Heart right ventricle (tissue), 16 donors: ENCODE measurements around the gene CEP170. TPM values are rescaled to one million over a fixed set of nuclear protein-coding genes. Genes with fewer than 3 reads are reported as not detected.
A peak's percentile ranks its signal among the peaks of the same experiment; 100 is the strongest.
"Not testable (repeated sequence)": the region's sequence is repeated elsewhere in the genome, so short reads cannot be mapped to it uniquely, and the experiment has no call there.

Source experiments
- ATAC-seq, 8 donors: fragments of 200-7000 bp; cut with Tn5 transposase; one replicate each; pipeline ENCODE4 v1.9.1; 2020; ENCODE audit warnings: mild to moderate bottlenecking in 8 of 8, moderate library complexity in 8 of 8, moderate number of reproducible peaks in 1 of 8
- DNase-seq, 2 donors: peaks; one replicate each; pipeline ENCODE4 v3.0.0-alpha.2; 2020
- H3K27ac ChIP-seq, 10 donors: fragments of 200-600 bp; sonication (generic) in 2 of 10; one replicate each; pipeline versions ENCODE4 v1.5.0 to v1.8.0; 2020 to 2022; ENCODE audit warnings: mild to moderate bottlenecking in 3 of 10
- H3K27me3 ChIP-seq, 7 donors: fragments of 200-600 bp; one replicate each; pipeline ENCODE4 v1.8.0; 2021 to 2022; ENCODE audit warnings: mild to moderate bottlenecking in 2 of 7
- H3K36me3 ChIP-seq, 9 donors: fragments of 200-600 bp; sonication (generic) in 1 of 9; one replicate each; pipeline versions ENCODE4 v1.5.0 to v1.8.0; 2020 to 2022; ENCODE audit warnings: mild to moderate bottlenecking in 2 of 9
- H3K4me1 ChIP-seq, 9 donors: fragments of 200-600 bp; sonication (generic) in 1 of 9; one replicate each; pipeline versions ENCODE4 v1.5.0 to v1.8.0; 2020 to 2022; ENCODE audit warnings: mild to moderate bottlenecking in 4 of 9
- H3K4me3 ChIP-seq, 10 donors: fragments of 200-600 bp; sonication (generic) in 2 of 10; one replicate each; pipeline versions ENCODE4 v1.5.0 to v1.8.0; 2020 to 2022; ENCODE audit warnings: mild to moderate bottlenecking in 7 of 10, moderate library complexity in 2 of 10
- H3K9me3 ChIP-seq, 11 donors: fragments of 200-600 bp in 10 of 11; sonication (generic) in 2 of 11; one replicate each; pipeline versions ENCODE4 v1.5.0 to v1.8.0; 2013 to 2022; ENCODE audit warnings: mild to moderate bottlenecking in 2 of 11, control low read depth in 1 of 11, moderate library complexity in 1 of 11
- WGBS, 2 donors: extraction: QIAGEN DNeasy Blood & Tissue Kit; methylation state at CpG; one replicate each; pipeline ENCODE4 v1.1.7; 2013; ENCODE audit warnings: inconsistent platforms in 1 of 2; 5-methylcytosine and 5-hydroxymethylcytosine counted together
- intact Hi-C, 10 donors: fragments of 100-400 bp; cut with DNase I; formaldehyde crosslinking; loops; one replicate each; pipeline versions ENCODE4 v1.11.1 to v1.14.2; 2022
- polyA plus RNA-seq, 2 donors: library from polyadenylated mRNA; stranded (reverse); fragments of 200-250 nt; gene quantifications; one replicate each; pipeline ENCODE4 v1.2.3, GENCODE V29; 2013
- total RNA-seq, 10 donors: library from RNA; stranded (reverse); fragmentation: NEBNext Ultra II Directional in 3 of 10; extraction: Animal tissue kit (Norgen Biotek cat#: 25700) in 3 of 10; gene quantifications; one replicate each; pipeline versions ENCODE4 v1.2.1 to v1.2.4, GENCODE V29; 2021 to 2023
- donor health status: Arrhythmogenic right ventricular cardiomyopathy.
- donor health status: ischemic (EF 13 %, LVEDD 7.1; RV severe dilation, severe dysfunction).
- donor health status: healthy with polysubstance abuse.
- donor health status: DM: no; HTN: yes; CAD: no.
- donor health status: DM: no; HTN: no; CAD: no.
- donor health status: ischemic (EF 25% LVEDD 6.9; RV normal size, moderate dysfunction).
- donor health status: ischemic (EF 25% LVEDD 5.7; RV mildly dilated, moderate dysfunction).
- donor health status: healthy.
- donor health status: DM: yes; HTN: yes; CAD: no.
- donor health status: Ischemic cardiomyopathy.
- donor health status: ischemic (EF 35%, LVEDD 5.7; RV mildly dilated, moderate dysfunction).
- donor health status: nonischemic (EF 11% LVEDD 7.7; RV severe dilation, severe dysfunction).
- donor health status: DM: yes; HTN: yes; CAD: no.
- donor health status: PGD.
- donor health status: ischemic (EF 29% LVEDD 5.4; RV normal size, mild dysfunction).
- donor health status: nonischemic (EF 23%, LVEDD 6.1; RV moderate dilation, normal function).

Gene CEP170
- total and polyA plus RNA-seq, 12 donors = 7.3 to 75.5 (median 50.4) TPM

DNA sequence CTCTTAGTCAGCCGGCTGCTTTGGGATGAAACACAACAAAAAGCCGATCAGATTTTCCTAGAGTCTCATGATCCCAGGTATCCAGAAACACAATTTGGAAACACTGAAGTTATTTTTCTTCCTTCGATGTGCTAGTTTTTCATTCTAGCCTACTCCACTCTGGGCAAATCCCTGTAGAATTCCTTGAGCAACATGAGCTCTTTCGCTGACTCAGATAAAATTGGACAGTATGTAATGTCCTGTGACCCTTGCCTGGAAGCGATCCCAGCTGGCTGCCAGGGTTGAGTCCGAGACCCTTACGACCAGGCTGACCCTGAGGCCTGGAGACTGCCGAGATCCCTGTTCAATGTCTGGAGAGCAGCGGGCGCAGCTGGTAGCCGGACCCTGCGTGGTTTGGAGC is 147.9 kb downstream of the CEP170 start:
- H3K36me3 ChIP-seq, DNase-seq, H3K9me3 ChIP-seq, H3K27me3 ChIP-seq, ATAC-seq, intact Hi-C loops, H3K27ac ChIP-seq, H3K4me1 ChIP-seq, H3K4me3 ChIP-seq: not testable (repeated sequence)
- WGBS, 2 donors = 84 to 87% methylated on average over 12 of the region's 12 CpGs

DNA sequence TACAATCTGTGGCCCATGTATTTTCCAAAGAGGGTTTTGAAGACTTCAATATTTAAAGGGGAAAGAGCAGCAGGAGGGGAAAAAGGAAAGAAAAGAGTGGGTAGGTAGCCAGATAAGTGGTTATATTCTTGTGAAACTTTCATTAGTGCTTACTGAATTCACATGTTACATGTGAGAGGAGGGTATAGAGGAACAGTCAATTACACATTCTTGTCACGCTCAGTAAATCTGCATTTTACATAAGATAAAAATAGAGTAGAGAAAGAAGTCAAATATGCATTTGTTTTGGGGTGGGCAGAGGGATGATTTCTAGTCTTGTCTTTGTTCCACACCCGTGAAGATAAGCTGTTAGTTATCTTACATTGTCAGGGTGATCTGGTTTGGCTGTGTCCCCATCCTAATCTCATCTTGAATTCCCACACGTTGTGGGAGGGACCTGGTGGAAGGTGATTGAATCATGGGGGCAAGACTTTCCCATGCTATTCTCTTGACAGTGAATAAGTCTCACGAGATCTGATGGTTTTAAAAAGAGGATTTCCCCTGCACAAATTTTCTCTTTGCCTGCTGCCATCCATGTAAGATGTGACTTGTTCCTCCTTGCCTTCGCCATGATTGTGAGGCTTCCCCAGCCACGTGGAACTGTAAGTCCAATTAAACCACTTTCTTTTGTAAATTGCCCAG is 149.3 kb downstream of the CEP170 start:
- H3K27ac ChIP-seq, ATAC-seq, intact Hi-C loops, H3K4me3 ChIP-seq, DNase-seq, H3K36me3 ChIP-seq, H3K27me3 ChIP-seq, H3K4me1 ChIP-seq, H3K9me3 ChIP-seq: not testable (repeated sequence)
- 54 to 66% methylated on average over 6 of the region's 6 CpGs for WGBS, 2 donors

DNA sequence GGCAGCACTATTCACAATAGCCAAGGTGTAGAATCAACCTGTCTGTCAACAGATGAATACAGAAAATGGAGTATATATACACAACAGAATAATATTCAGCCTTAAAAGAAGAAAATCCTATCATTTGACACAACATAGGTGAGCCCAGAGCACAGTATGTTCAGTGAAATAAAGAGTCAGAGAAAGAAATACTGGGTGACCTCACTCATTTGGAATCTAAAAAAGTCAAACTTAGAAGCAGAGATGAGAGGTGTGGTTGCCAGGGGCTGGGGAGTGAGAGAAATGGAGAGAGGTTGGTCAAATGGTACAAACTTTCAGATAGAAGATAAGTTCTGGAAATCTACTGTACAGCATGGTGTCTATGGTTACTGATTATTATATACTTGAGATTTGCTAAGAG is 150.0 kb downstream of the CEP170 start:
- intact Hi-C loops, H3K27me3 ChIP-seq, H3K36me3 ChIP-seq, H3K27ac ChIP-seq, DNase-seq, H3K4me1 ChIP-seq, H3K9me3 ChIP-seq, H3K4me3 ChIP-seq: not testable (repeated sequence)
- ATAC-seq = peak in 4 of 8 donors; percentile 27 to 70 (median 48)

DNA sequence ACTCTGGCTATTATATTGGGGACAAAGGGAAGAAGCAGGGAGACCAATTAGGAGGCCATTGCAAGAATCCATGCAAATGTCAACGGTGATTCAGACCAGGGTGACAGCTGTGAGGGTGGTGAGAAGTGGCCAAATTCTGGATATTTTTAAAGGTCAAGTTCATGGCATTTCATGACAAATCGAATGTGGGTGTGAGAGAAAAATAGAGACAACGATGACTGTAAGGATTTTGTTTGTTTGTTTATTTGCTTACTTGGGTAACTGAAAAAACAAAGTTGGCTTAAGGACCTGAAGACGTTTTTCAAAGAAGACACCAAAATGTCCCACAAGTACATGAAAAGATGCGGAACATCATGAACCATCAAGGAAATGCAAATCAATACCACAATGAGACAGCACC is 150.6 kb downstream of the CEP170 start:
- intact Hi-C loops, H3K9me3 ChIP-seq, ATAC-seq, H3K36me3 ChIP-seq, DNase-seq, H3K4me3 ChIP-seq, H3K27ac ChIP-seq, H3K27me3 ChIP-seq, H3K4me1 ChIP-seq: not testable (repeated sequence)
- WGBS, 2 donors = 85 to 86% methylated on average over 5 of the region's 5 CpGs

DNA sequence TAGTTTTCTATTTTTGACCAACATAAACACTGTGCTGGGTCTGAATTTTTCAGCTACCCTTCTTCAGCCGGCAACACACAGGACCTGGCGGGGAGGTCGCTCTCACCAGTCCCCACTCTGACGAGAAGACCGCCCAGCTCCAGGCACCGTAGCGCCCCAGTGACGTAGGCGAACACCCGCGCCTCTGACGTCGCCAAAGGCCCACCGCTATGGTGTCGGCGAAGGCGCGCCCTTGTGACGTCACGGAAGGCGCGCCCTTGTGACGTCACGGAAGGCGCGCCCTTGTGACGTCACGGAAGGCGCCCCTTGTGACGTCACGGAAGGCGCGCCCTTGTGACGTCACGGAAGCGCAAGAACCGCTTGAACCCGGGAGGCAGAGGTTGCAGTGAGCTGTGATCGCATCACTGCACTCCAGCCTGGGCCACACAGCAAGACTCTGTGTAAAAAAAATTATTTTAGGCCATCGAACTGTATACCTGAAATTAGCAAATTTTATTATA is 153.5 kb downstream of the CEP170 start:
- H3K27me3 ChIP-seq, H3K36me3 ChIP-seq, H3K4me1 ChIP-seq, H3K9me3 ChIP-seq, intact Hi-C loops, ATAC-seq: not testable (repeated sequence)
- 10 to 25% methylated on average over 40 of the region's 40 CpGs for WGBS, 2 donors
- Histone ChIP-seq H3K4me3 (peak overlapping the region in 6 of 10 donors; percentile 7 to 44 (median 26)), H3K27ac (peak overlapping the region in 1 of 10 donors; percentile 44)
- peak; percentile 7 to 18 for DNase-seq

DNA sequence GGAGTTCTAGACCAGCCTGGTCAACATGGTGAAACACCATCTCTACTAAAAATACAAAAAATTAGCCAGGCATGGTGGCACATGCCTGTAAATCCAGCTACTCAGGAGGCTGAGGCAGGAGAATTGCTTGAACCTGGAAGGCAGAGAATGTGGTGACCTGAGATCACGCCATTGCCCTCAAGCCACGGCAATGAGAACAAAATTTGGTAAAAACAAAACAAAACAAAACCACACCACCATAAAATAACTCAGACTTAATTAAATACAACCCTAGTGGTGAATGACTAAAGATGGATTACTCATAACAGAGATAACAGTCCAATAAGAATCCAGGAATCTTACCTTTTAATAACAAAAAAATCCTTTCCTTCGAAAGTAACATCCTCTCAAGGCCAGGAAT is 167.7 kb downstream of the CEP170 start:
- H3K27me3 ChIP-seq, H3K36me3 ChIP-seq, H3K27ac ChIP-seq, intact Hi-C loops, DNase-seq, H3K4me1 ChIP-seq, H3K9me3 ChIP-seq, ATAC-seq, H3K4me3 ChIP-seq: not testable (repeated sequence)
- WGBS, 2 donors = 91 to 95% methylated on average over 3 of the region's 3 CpGs

Other genes with a start within 250 kb of the CEP170 start
- 10 to 100 TPM; 17.0 to 37.1 (median 29.1) TPM for gene SDCCAG8, start 760 bp upstream of the CEP170 start, total RNA-seq
- 10 to 100 TPM in 1 of 2 donors, 1 to 10 TPM in 1; 7.7 to 20.3 TPM for gene SDCCAG8, start 760 bp upstream of the CEP170 start, polyA plus RNA-seq